ENCODE measurements around the gene DAPK1. TPM values are rescaled to one million over a fixed set of nuclear protein-coding genes. Genes with fewer than 3 reads are reported as not detected.

The DAPK1 gene
- 30.0 and 31.8 TPM in 2 replicates for total RNA-seq

GRCh38 chr9:87497604-87498045 is at the start of gene DAPK1:
Gene DAPK1 (plus strand): TSS chr9:87497867. CDS start chr9:87499078, 1,211 bp downstream.

GRCh38 chr9:87725900-87726709 is 228.4 kb downstream of the DAPK1 start, which contains the start of gene CTSL:
Gene CTSL (plus strand): TSS chr9:87726119. CDS start chr9:87727604, 1,485 bp downstream.

Other genes with a start within 250 kb of the DAPK1 start
- 670 and 990 TPM in 2 replicates for gene CTSL, start 228.3 kb downstream of the DAPK1 start, total RNA-seq

Data from dermis lymphatic vessel endothelial cell (primary cell).